K562 (cell line): ENCODE data around the gene GALNT5. TPM values are rescaled to one million over a fixed set of nuclear protein-coding genes. Genes with fewer than 3 reads are reported as not detected.

Source experiments
- CTBP1 ChIP-seq: fragments of 450-650 bp; IDR thresholded peaks from 2 replicates; pipeline ENCODE4 v1.6.1; 2016; ENCODE audit warnings: borderline replicate concordance
- CUX1 ChIP-seq: fragments of 200-800 bp; sonication (Bioruptor generic); IDR thresholded peaks from 2 replicates; pipeline ENCODE4 v1.6.1; 2016; ENCODE audit warnings: missing genetic modification characterization, missing compliant biosample characterization
- FOXA1 ChIP-seq: fragments of 450-650 bp; IDR thresholded peaks from 2 replicates; pipeline ENCODE4 v1.6.1; 2016; ENCODE audit warnings: mild to moderate bottlenecking, borderline replicate concordance
- MECOM ChIP-seq: fragments of 250-450 bp; sonication (Bioruptor Pico); IDR thresholded peaks from 2 replicates; pipeline ENCODE4 v1.8.0; 2022; ENCODE audit warnings: inconsistent platforms
- NFIC ChIP-seq: fragments of 450-650 bp; IDR thresholded peaks from 2 replicates; pipeline ENCODE4 v1.6.1; 2017; ENCODE audit warnings: mild to moderate bottlenecking, inconsistent platforms
- PHF20 ChIP-seq: fragments of 450-650 bp; IDR thresholded peaks from 2 replicates; pipeline ENCODE4 v1.6.1; 2018; ENCODE audit not compliant: partially characterized antibody
- POLR2AphosphoS2 ChIP-seq: IDR thresholded peaks from 2 replicates; pipeline ENCODE4 v1.6.1; 2012; ENCODE audit warnings: low read length, improper control_type of control experiment
- PTTG1 ChIP-seq: fragments of 450-650 bp; IDR thresholded peaks from 2 replicates; pipeline ENCODE4 v1.6.1; 2016; ENCODE audit warnings: low read depth, mild to moderate bottlenecking, missing genetic modification characterization, missing compliant biosample characterization
- RAD51 ChIP-seq: fragments of 450-650 bp; IDR thresholded peaks from 2 replicates; pipeline ENCODE4 v1.7.1; 2016; ENCODE audit warnings: low read depth, mild to moderate bottlenecking, borderline replicate concordance
- SMAD4 ChIP-seq: fragments of 250-450 bp; sonication (Bioruptor Pico); conservative IDR thresholded peaks from 2 replicates; pipeline ENCODE4 v1.8.0; 2021; ENCODE audit warnings: inconsistent platforms, mild to moderate bottlenecking, moderate library complexity
- TEAD1 ChIP-seq, 2 experiments: fragments of 450-650 bp in 1 of 2; sonication (generic) in 1 of 2; formaldehyde crosslinking; IDR thresholded peaks; 2 replicates each; pipeline versions ENCODE4 v1.4.0 to v1.8.0; 2020 to 2022; ENCODE audit warnings: mild to moderate bottlenecking in 2 of 2, missing genetic modification reagents in 1 of 2
- TSC22D4 ChIP-seq: fragments of 450-650 bp; IDR thresholded peaks from 2 replicates; pipeline ENCODE4 v1.6.1; 2016; ENCODE audit warnings: missing genetic modification characterization, missing biosample characterization, control low read depth
- ZFP30 ChIP-seq: fragments of 250-450 bp; sonication (Bioruptor Pico); IDR thresholded peaks from 2 replicates; pipeline ENCODE4 v1.8.0; 2022; ENCODE audit warnings: moderate library complexity, mild to moderate bottlenecking, inconsistent platforms, borderline replicate concordance
- ZFP36 ChIP-seq: fragments of 150-350 bp; IDR thresholded peaks from 2 replicates; pipeline ENCODE4 v1.6.1; 2018; ENCODE audit warnings: low read length, low read depth; ENCODE audit not compliant: partially characterized antibody
- ZNF232 ChIP-seq: sonication (generic); formaldehyde crosslinking; IDR thresholded peaks from 2 replicates; pipeline ENCODE4 v1.8.0; 2022; ENCODE audit warnings: mild to moderate bottlenecking, missing genetic modification reagents
- ZNF444 ChIP-seq: fragments of 250-450 bp; sonication (Bioruptor Pico); IDR thresholded peaks from 2 replicates; pipeline ENCODE4 v1.4.0; 2020; ENCODE audit warnings: mild to moderate bottlenecking, moderate library complexity
- ZNF740 ChIP-seq, 3 experiments: fragments of 200-800 bp in 1 of 3; sonication (Bioruptor generic) in 1 of 3; sonication (generic) in 1 of 3; formaldehyde crosslinking in 1 of 3; IDR thresholded peaks; 2 replicates each; pipeline versions ENCODE4 v1.6.1 to v1.8.0; 2016 to 2022; ENCODE audit warnings: mild to moderate bottlenecking in 2 of 3, missing compliant biosample characterization in 2 of 3, missing genetic modification characterization in 2 of 3, missing genetic modification reagents in 1 of 3
- polyA plus RNA-seq, 8 experiments: library from polyadenylated mRNA; depleted of rRNA in 4 of 8; stranded (reverse) in 5 of 8; unstranded in 3 of 8; fragments of >200 nt; fragmentation: Nextera tagmentation in 2 of 8; fragmentation: Illumina TruSeq in 1 of 8; extraction: Ambion mirVana in 2 of 8; extraction: Trizol in 1 of 8; gene quantifications; 2 replicates each; pipeline versions ENCODE4 v1.2.1 to v1.2.3, GENCODE V29; 2011 to 2014; ENCODE audit warnings: inconsistent platforms in 1 of 8, missing spikeins in 1 of 8
- total RNA-seq, 7 experiments: library from RNA; depleted of rRNA in 6 of 7; stranded (reverse); fragments of >200 nt in 6 of 7; fragmentation: Illumina TruSeq in 2 of 7; extraction: Trizol in 2 of 7; gene quantifications; 2 replicates each; pipeline versions ENCODE4 v1.2.1 to v1.2.3, GENCODE V29; 2011 to 2021; ENCODE audit warnings: low replicate concordance in 1 of 7
- TF ChIP-seq, protein P1 (sequence below), 2 experiments: IDR thresholded peaks in 1 of 2; conservative IDR thresholded peaks in 1 of 2; 2 replicates each; pipeline ENCODE4 v1.6.1; 2016; ENCODE audit warnings: low read depth in 2 of 2, mild to moderate bottlenecking in 1 of 2, missing compliant biosample characterization in 1 of 2, missing genetic modification characterization in 1 of 2, moderate library complexity in 1 of 2
- TF ChIP-seq, protein P2 (sequence below): fragments of 250-450 bp; sonication (Bioruptor Pico); IDR thresholded peaks from 2 replicates; pipeline ENCODE4 v1.6.1; 2021; ENCODE audit warnings: mild to moderate bottlenecking

GALNT5 gene
- total and polyA plus RNA-seq, 9 of the 15 experiments (the other 6 are each of a cell fraction or from before 2014, with no cell fraction given) = 21.6 to 73.0 (median 54.7) TPM

- TF ChIP-seq ZNF740 (CRISPR knock-in tag; IDR thresholded peaks at IDR 0.05) = no peak
- TF ChIP-seq ZNF740 (tag; IDR thresholded peaks at IDR 0.05) = no peak
- TF ChIP-seq SMAD4 = peak; percentile 98
- TF ChIP-seq CUX1 = peak; percentile 52; the same call in 1 of the 2 replicates
- peak; percentile 54; the same call in 1 of the 2 replicates for TF ChIP-seq RAD51
- peak; percentile 52 for TF ChIP-seq PHF20
- TF ChIP-seq ZNF232 = no peak
- peak; percentile 94 for TF ChIP-seq NFIC
- TF ChIP-seq PTTG1 = peak; percentile 42; the same call in 1 of the 2 replicates
- peak; percentile 55; the same call in 1 of the 2 replicates for TF ChIP-seq ZNF444 (CRISPR knock-in tag)
- TF ChIP-seq, protein P1, sequence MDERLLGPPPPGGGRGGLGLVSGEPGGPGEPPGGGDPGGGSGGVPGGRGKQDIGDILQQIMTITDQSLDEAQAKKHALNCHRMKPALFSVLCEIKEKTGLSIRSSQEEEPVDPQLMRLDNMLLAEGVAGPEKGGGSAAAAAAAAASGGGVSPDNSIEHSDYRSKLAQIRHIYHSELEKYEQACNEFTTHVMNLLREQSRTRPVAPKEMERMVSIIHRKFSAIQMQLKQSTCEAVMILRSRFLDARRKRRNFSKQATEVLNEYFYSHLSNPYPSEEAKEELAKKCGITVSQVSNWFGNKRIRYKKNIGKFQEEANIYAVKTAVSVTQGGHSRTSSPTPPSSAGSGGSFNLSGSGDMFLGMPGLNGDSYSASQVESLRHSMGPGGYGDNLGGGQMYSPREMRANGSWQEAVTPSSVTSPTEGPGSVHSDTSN (CRISPR knock-in tag; IDR thresholded peaks at IDR 0.05; ENCODE audit: low read depth) = no peak
- TF ChIP-seq, protein P1 (tag; conservative IDR thresholded peaks at IDR 0.05; ENCODE audit: low read depth) = peak; percentile 94
- no peak for TF ChIP-seq ZFP36
- TF ChIP-seq, protein P2, sequence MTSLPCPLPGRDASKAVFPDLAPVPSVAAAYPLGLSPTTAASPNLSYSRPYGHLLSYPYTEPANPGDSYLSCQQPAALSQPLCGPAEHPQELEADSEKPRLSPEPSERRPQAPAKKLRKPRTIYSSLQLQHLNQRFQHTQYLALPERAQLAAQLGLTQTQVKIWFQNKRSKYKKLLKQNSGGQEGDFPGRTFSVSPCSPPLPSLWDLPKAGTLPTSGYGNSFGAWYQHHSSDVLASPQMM = no peak
- no peak for TF ChIP-seq ZFP30 (CRISPR knock-in tag)
- no peak for TF ChIP-seq FOXA1
- peak; percentile 99 for TF ChIP-seq TEAD1 (CRISPR knock-in tag; IDR thresholded peaks at IDR 0.05)
- peak; percentile 99 for TF ChIP-seq CTBP1
- TF ChIP-seq POLR2AphosphoS2 = no peak
- no peak for TF ChIP-seq TSC22D4 (tag)
- TF ChIP-seq MECOM = peak; percentile 81
Measured at GRCh38 chr2:157324331-157324843, 66.9 kb downstream of the GALNT5 start (continued).
